Fibroblast of upper back skin (primary cell): ENCODE data around the gene TSEN15.
"Not testable (repeated sequence)": the region's sequence is repeated elsewhere in the genome, so short reads cannot be mapped to it uniquely, and the experiment has no call there.

Experiments used
- DNase-seq: peaks from one replicate; pipeline ENCODE4 v3.0.0-alpha.2; 2013

Gene TSEN15

GRCh38 chr1:184056921-184057555 is 5.5 kb downstream of the TSEN15 start:
- peak; percentile 96 for DNase-seq

- no peak for DNase-seq
Measured at GRCh38 chr1:184059887-184060286, 8.4 kb downstream of the TSEN15 start.

- DNase-seq: peak; percentile 43
Measured at GRCh38 chr1:184060316-184060715, 8.8 kb downstream of the TSEN15 start.

- peak; percentile 88 for DNase-seq
Measured at GRCh38 chr1:184061396-184062003, 10.0 kb downstream of the TSEN15 start.

- DNase-seq: no peak
Measured at GRCh38 chr1:184062640-184063286, 11.2 kb downstream of the TSEN15 start.

- DNase-seq: no peak
Measured at GRCh38 chr1:184065559-184065958, 14.0 kb downstream of the TSEN15 start.

GRCh38 chr1:184068354-184068753 is 16.8 kb downstream of the TSEN15 start:
- no peak for DNase-seq

GRCh38 chr1:184069675-184070074 is 18.1 kb downstream of the TSEN15 start:
- DNase-seq: no peak

GRCh38 chr1:184072376-184072775 is 20.8 kb downstream of the TSEN15 start:
- peak; percentile 27 for DNase-seq

- no peak for DNase-seq
Measured at GRCh38 chr1:184074383-184074782, 22.9 kb downstream of the TSEN15 start.

- peak; percentile 69 for DNase-seq
Measured at GRCh38 chr1:184075055-184076029, 23.8 kb downstream of the TSEN15 start.

GRCh38 chr1:184078564-184079249 is 27.2 kb downstream of the TSEN15 start:
- DNase-seq: peak; percentile 20

GRCh38 chr1:184080309-184080708 is 28.8 kb downstream of the TSEN15 start:
- DNase-seq: no peak

- no peak for DNase-seq
Measured at GRCh38 chr1:184082541-184083415, 31.2 kb downstream of the TSEN15 start.

- DNase-seq: no peak
Measured at GRCh38 chr1:184085667-184086066, 34.1 kb downstream of the TSEN15 start.

GRCh38 chr1:184088037-184088436 is 36.5 kb downstream of the TSEN15 start:
- DNase-seq: no peak

- DNase-seq: no peak
Measured at GRCh38 chr1:184093071-184093470, 41.5 kb downstream of the TSEN15 start.

GRCh38 chr1:184096005-184096404 is 44.5 kb downstream of the TSEN15 start:
- DNase-seq: no peak

- not testable (repeated sequence) for DNase-seq
Measured at GRCh38 chr1:184096580-184096979, 45.0 kb downstream of the TSEN15 start.

- peak; percentile 23 for DNase-seq
Measured at GRCh38 chr1:184101141-184101540, 49.6 kb downstream of the TSEN15 start.

GRCh38 chr1:184101571-184101970 is 50.0 kb downstream of the TSEN15 start:
- DNase-seq: no peak
